NCI-H82 (cell line): ENCODE results near the gene MAST1.
A peak's percentile ranks its signal among the peaks of the same experiment; 100 is the strongest.
"Not testable (repeated sequence)": the region's sequence is repeated elsewhere in the genome, so short reads cannot be mapped to it uniquely, and the experiment has no call there.

Experiments used
- DNase-seq: peaks from one replicate; lab custom pipeline; 2025; lab: John Stamatoyannopoulos, UW

The MAST1 gene

GRCh38 chr19:12840091-12841079 is 2.1 kb downstream of the MAST1 start:
- peak; percentile 99 for DNase-seq

GRCh38 chr19:12841094-12841493 is 2.8 kb downstream of the MAST1 start:
- DNase-seq: peak; percentile 99

GRCh38 chr19:12842511-12842910 is 4.2 kb downstream of the MAST1 start:
- no peak for DNase-seq

GRCh38 chr19:12843328-12843727 is 5.0 kb downstream of the MAST1 start:
- DNase-seq: no peak

GRCh38 chr19:12843999-12844732 is 5.9 kb downstream of the MAST1 start:
- DNase-seq: peak; percentile 90

GRCh38 chr19:12846613-12847012 is 8.3 kb downstream of the MAST1 start:
- DNase-seq: not testable (repeated sequence)

GRCh38 chr19:12847159-12848139 is 9.1 kb downstream of the MAST1 start:
- peak; percentile 89 for DNase-seq

GRCh38 chr19:12856653-12857052 is 18.3 kb downstream of the MAST1 start:
- DNase-seq: no peak

GRCh38 chr19:12858041-12858928 is 20.0 kb downstream of the MAST1 start:
- DNase-seq: no peak

GRCh38 chr19:12859546-12859945 is 21.2 kb downstream of the MAST1 start:
- DNase-seq: peak; percentile 92

GRCh38 chr19:12864143-12864542 is 25.8 kb downstream of the MAST1 start:
- no peak for DNase-seq

GRCh38 chr19:12864721-12865715 is 26.7 kb downstream of the MAST1 start:
- DNase-seq: no peak

GRCh38 chr19:12865746-12866415 is 27.6 kb downstream of the MAST1 start:
- DNase-seq: no peak

- DNase-seq: no peak
Measured at GRCh38 chr19:12866416-12867119, 28.3 kb downstream of the MAST1 start.

- peak; percentile 90 for DNase-seq
Measured at GRCh38 chr19:12867120-12868099, 29.1 kb downstream of the MAST1 start.

GRCh38 chr19:12868540-12869112 is 30.3 kb downstream of the MAST1 start:
- DNase-seq: peak; percentile 60

GRCh38 chr19:12871681-12872080 is 33.4 kb downstream of the MAST1 start:
- no peak for DNase-seq
